ENCODE measurements around the gene LVRN. TPM values are rescaled to one million over a fixed set of nuclear protein-coding genes. Genes with fewer than 3 reads are reported as not detected.
"Not testable (repeated sequence)": the region's sequence is repeated elsewhere in the genome, so short reads cannot be mapped to it uniquely, and the experiment has no call there.

The LVRN gene
- total RNA-seq (2021; ENCODE audit: unreplicated experiment) = 1.9 TPM
- polyA plus RNA-seq (2012) = 0.46 and 0.61 TPM in 2 replicates
- percentile 42 among the genes with signal in this experiment for Bru-seq, nascent RNA
- percentile 62 among the genes with signal in this experiment for BruChase-seq, experiment 1, labeled RNA remaining after a 6-hour chase
- BruChase-seq, experiment 2, labeled RNA remaining after a 2-hour chase = percentile 66 among the genes with signal in this experiment
- long read RNA-seq, partial matches to known transcripts = 0 of 2 reads
- long read RNA-seq, other reads (novel, unspliced or antisense) = 2 of 2 reads

GRCh38 chr5:115962239-115962564 lies at the start of gene LVRN:
LVRN (plus strand) TSS chr5:115962475; CDS start chr5:115962618, 143 bp downstream.
- no peak within 1 kb of the TSS for H3K4me2 ChIP-seq (ENCODE audit: low read length)

GRCh38 chr5:115913623-115914400 lies 48.5 kb upstream of the LVRN start:
- BruUV-seq (replicated peaks) = TSS peak; percentile 59
- peaks cover 3 to 52% of the 10 kb centered on the region in 2 experiments; a peak in 2 of 4 replicates for H3K4me1 ChIP-seq (ENCODE audit: control insufficient read depth in 1 of 2, insufficient read depth in 2 of 2, low read length in 2 of 2)
- ATAC-seq; H3K9me2 ChIP-seq (ENCODE audit: insufficient read depth); H3K9ac ChIP-seq (ENCODE audit: low read length); H4K20me1 ChIP-seq (ENCODE audit: insufficient read depth); intact Hi-C loops (cut with micrococcal nuclease); H3K4me3 ChIP-seq (replicated peaks in 1 of 2; ENCODE audit: low read depth in 1 of 2, low read length in 2 of 2); H3K9me3 ChIP-seq (ENCODE audit: control insufficient read depth in 1 of 2, insufficient read depth in 1 of 2, low read depth in 1 of 2, low read length in 2 of 2); H2AFZ ChIP-seq (ENCODE audit: low read depth, low read length, poor library complexity, severe bottlenecking); H3K4me2 ChIP-seq (ENCODE audit: low read length); H3K27ac ChIP-seq (ENCODE audit: low read depth, low read length); RAD21 ChIA-PET (ENCODE audit: low non-redundant PET in 1 of 2, low total read pairs in 2 of 2, uncharacterized antibody in 2 of 2, unreplicated experiment in 2 of 2); DNase-seq (ENCODE audit: low read depth, low spot score); H3K27me3 ChIP-seq (ENCODE audit: insufficient read depth, low read length); CTCF ChIA-PET: not testable (repeated sequence)
- H3K36me3 ChIP-seq (ENCODE audit: control insufficient read depth in 1 of 2, insufficient read depth in 2 of 2, low read length in 2 of 2) = peaks cover 0 to 16% of the 10 kb centered on the region in 2 experiments; a peak in 2 of 4 replicates
- peaks cover 51% of the 10 kb centered on the region for H3K79me2 ChIP-seq (ENCODE audit: insufficient read depth, low read length)
- TF ChIP-seq CEBPB (IDR thresholded peaks at IDR 0.05; ENCODE audit: low read depth) = peak; percentile 70; the same call in 1 of the 2 replicates
- POLR2A ChIA-PET = interaction anchor here (0.6 to 1.4 kb wide), 3 partner anchors 12 to 42 kb away, joined by 3 to 4 read pairs (median 3); no protein-coding TSS in a partner anchor

More at GRCh38 chr5:115962239-115962564, at the start of gene LVRN:
- ChIA-PET RAD21 (ENCODE audit: low non-redundant PET in 1 of 2, low total read pairs in 2 of 2, uncharacterized antibody in 2 of 2, unreplicated experiment in 2 of 2) (no interaction called here), CTCF (no interaction called here), POLR2A (no interaction called here)
- no peaks in the 10 kb centered on the region for H4K20me1 ChIP-seq (ENCODE audit: insufficient read depth)
- no peak within 1 kb of the TSS for H3K4me3 ChIP-seq (replicated peaks in 1 of 2; ENCODE audit: low read depth in 1 of 2, low read length in 2 of 2)
- H3K27ac ChIP-seq (ENCODE audit: low read depth, low read length) = no peak within 1 kb of the TSS
- H3K9me3 ChIP-seq (ENCODE audit: control insufficient read depth in 1 of 2, insufficient read depth in 1 of 2, low read depth in 1 of 2, low read length in 2 of 2) = no peaks in the 10 kb centered on the region
- H2AFZ ChIP-seq (ENCODE audit: low read depth, low read length, poor library complexity, severe bottlenecking) = no peak within 1 kb of the TSS
- DNase-seq (ENCODE audit: low read depth, low spot score) (no peak), ATAC-seq (no peak)
- intact Hi-C loops (cut with micrococcal nuclease) = no loop called here
- H3K36me3 ChIP-seq (ENCODE audit: control insufficient read depth in 1 of 2, insufficient read depth in 2 of 2, low read length in 2 of 2) = no peaks in the 10 kb centered on the region
- BruUV-seq (replicated peaks) = no TSS peak
- H3K79me2 ChIP-seq (ENCODE audit: insufficient read depth, low read length) = no peaks in the 10 kb centered on the region
- TF ChIP-seq MAX (IDR thresholded peaks at IDR 0.05) (no peak), ATF3 (IDR thresholded peaks at IDR 0.05) (no peak), RAD21 (IDR thresholded peaks at IDR 0.05; ENCODE audit: low read depth) (no peak), POLR2A (IDR thresholded peaks at IDR 0.05; ENCODE audit: borderline replicate concordance, extremely low read depth, insufficient read depth, insufficient read length) (no peak)
- H3K4me1 ChIP-seq (ENCODE audit: control insufficient read depth in 1 of 2, insufficient read depth in 2 of 2, low read length in 2 of 2) = peaks cover 0 to 3% of the 10 kb centered on the region in 2 experiments; a peak in 2 of 4 replicates
- no peaks in the 10 kb centered on the region for H3K27me3 ChIP-seq (ENCODE audit: insufficient read depth, low read length)
- no peaks in the 10 kb centered on the region for H3K9me2 ChIP-seq (ENCODE audit: insufficient read depth)
- H3K9ac ChIP-seq (ENCODE audit: low read length) = no peak within 1 kb of the TSS

Data from HCT116 (cell line).